Sigmoid colon (tissue), 7 donors: ENCODE results near the gene IGLON5. TPM values are rescaled to one million over a fixed set of nuclear protein-coding genes. Genes with fewer than 3 reads are reported as not detected.

ENCODE experiments used
- DNase-seq: peaks from one replicate; pipeline ENCODE4 v3.0.0-alpha.2; 2019
- H3K27ac ChIP-seq, 4 donors: fragments of 200-600 bp; sonication (generic); one replicate each; pipeline ENCODE4 v1.5.1; 2016 to 2019; ENCODE audit warnings: mild to moderate bottlenecking in 1 of 4
- H3K27me3 ChIP-seq, 3 donors: fragments of 200-600 bp; sonication (generic); one replicate each; pipeline ENCODE4 v1.5.1; 2019; ENCODE audit warnings: mild to moderate bottlenecking in 1 of 3
- H3K36me3 ChIP-seq, 4 donors: fragments of 200-600 bp; sonication (generic); one replicate each; pipeline ENCODE4 v1.5.1; 2016 to 2019
- H3K4me1 ChIP-seq, 4 donors: fragments of 200-600 bp; sonication (generic); one replicate each; pipeline ENCODE4 v1.5.1; 2017 to 2019
- H3K4me3 ChIP-seq, 4 donors: fragments of 200-600 bp; sonication (generic); one replicate each; pipeline ENCODE4 v1.5.1; 2017 to 2019; ENCODE audit warnings: mild to moderate bottlenecking in 2 of 4, moderate library complexity in 1 of 4
- H3K9me3 ChIP-seq, 4 donors: fragments of 200-600 bp in 3 of 4; sonication (generic) in 3 of 4; one replicate each; pipeline versions ENCODE4 v1.5.1 to v1.6.1; 2013 to 2019
- EP300 ChIP-seq, 4 donors: sonication (generic); formaldehyde crosslinking; IDR thresholded peaks; one replicate each; pipeline ENCODE4 v1.6.1; 2017; ENCODE audit warnings: antibody characterized with exemption in 4 of 4
- POLR2A ChIP-seq, 2 donors: fragments of 450-650 bp; IDR thresholded peaks; one replicate each; pipeline ENCODE4 v1.6.1; 2016; ENCODE audit warnings: antibody characterized with exemption in 2 of 2, mild to moderate bottlenecking in 2 of 2, moderate library complexity in 2 of 2
- POLR2AphosphoS5 ChIP-seq, 4 donors: sonication (generic); formaldehyde crosslinking; IDR thresholded peaks; one replicate each; pipeline ENCODE4 v1.6.1; 2017; ENCODE audit warnings: antibody characterized with exemption in 4 of 4
- WGBS, 2 donors: extraction: QIAGEN DNeasy Blood & Tissue Kit; methylation state at CpG; one replicate each; pipeline ENCODE4 v1.1.7; 2013; 5-methylcytosine and 5-hydroxymethylcytosine counted together
- intact Hi-C: fragments of 100-400 bp; cut with DNase I; formaldehyde crosslinking; loops from one replicate; pipeline ENCODE4 v1.15.1; 2023
- polyA plus RNA-seq, 3 donors: library from polyadenylated mRNA; stranded (reverse); fragments of 200-250 nt; gene quantifications; one replicate each; pipeline ENCODE4 v1.2.3, GENCODE V29; 2013
- total RNA-seq, 4 donors: library from RNA; depleted of rRNA; stranded (reverse); fragments of >200 nt; gene quantifications; one replicate each; pipeline ENCODE4 v1.1.0, GENCODE V29; 2016
- TF ChIP-seq, protein P1 (sequence below), 4 experiments: fragments of 450-650 bp in 3 of 4; fragments of 200-600 bp in 1 of 4; IDR thresholded peaks; one replicate each; pipeline ENCODE4 v1.5.1; 2016 to 2019; ENCODE audit warnings: antibody characterized with exemption in 4 of 4, mild to moderate bottlenecking in 3 of 4, moderate library complexity in 2 of 4
- donor health status: healthy with polysubstance abuse.
- donor health status: Bipolar disorder and iron deficiency.
- donor health status: healthy.

Gene IGLON5
- total and polyA plus RNA-seq, 7 donors: 0.26 to 1.4 TPM; not detected in 5

DNA sequence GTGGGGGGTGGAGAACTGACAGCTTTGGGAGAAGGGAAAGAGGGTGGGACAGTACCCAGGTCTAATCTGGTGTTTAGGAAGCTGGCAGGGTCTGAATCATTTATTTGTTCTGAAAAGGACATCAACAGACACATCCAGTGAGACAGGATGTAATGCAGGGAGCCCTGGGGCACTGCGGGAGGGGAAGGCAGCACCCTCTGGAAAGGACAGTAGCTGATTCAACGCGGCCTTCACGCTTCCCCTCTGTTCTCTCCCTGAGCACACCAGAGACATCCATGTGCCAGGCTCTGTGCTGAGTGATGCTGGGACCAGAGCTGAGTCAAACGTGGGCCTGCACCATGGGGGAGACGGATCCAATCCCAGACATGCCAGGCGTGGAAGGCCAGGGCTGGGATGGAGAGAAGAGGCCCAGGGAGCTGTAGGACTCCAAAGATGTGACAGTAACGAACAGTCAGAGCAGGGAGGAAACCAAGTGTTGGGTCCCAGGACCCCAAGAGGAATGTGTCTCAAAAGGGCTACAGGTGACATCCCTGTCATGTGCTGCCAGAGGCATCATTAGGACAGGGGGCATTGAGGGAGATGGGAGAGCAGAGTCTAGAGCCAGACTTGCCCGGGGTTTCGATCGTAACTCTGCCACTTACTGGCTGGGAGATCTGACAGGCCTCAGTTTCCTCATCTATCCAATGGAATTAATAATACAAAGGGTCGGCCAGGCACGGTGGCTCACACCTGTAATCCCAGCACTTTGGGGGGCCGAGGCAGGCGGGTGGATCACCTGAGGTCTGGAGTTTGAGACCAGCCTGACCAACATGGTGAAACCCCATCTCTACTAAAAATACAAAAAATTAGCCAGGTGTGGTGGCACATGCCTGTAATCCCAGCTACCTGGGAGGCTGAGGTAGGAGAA, 53.0 kb downstream of the IGLON5 start:
- intact Hi-C loops: loop anchor here (10.0 kb wide), 1 partner anchor 210 kb away; the partner anchor contains the start of gene ZNF175
- DNase-seq: no peak
- H3K9me3 ChIP-seq: no peaks in the 10 kb centered on the region
- peak overlapping the region; percentile 97 to 100 (median 98) for H3K27ac ChIP-seq
- no peaks in the 10 kb centered on the region for H3K36me3 ChIP-seq
- TF ChIP-seq POLR2A (IDR thresholded peaks at IDR 0.05): no peak
- TF ChIP-seq, protein P1, sequence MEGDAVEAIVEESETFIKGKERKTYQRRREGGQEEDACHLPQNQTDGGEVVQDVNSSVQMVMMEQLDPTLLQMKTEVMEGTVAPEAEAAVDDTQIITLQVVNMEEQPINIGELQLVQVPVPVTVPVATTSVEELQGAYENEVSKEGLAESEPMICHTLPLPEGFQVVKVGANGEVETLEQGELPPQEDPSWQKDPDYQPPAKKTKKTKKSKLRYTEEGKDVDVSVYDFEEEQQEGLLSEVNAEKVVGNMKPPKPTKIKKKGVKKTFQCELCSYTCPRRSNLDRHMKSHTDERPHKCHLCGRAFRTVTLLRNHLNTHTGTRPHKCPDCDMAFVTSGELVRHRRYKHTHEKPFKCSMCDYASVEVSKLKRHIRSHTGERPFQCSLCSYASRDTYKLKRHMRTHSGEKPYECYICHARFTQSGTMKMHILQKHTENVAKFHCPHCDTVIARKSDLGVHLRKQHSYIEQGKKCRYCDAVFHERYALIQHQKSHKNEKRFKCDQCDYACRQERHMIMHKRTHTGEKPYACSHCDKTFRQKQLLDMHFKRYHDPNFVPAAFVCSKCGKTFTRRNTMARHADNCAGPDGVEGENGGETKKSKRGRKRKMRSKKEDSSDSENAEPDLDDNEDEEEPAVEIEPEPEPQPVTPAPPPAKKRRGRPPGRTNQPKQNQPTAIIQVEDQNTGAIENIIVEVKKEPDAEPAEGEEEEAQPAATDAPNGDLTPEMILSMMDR (IDR thresholded peaks at IDR 0.05): no peak
- H3K4me3 ChIP-seq: peak overlapping the region in 1 of 4 donors; percentile 64
- no peaks in the 10 kb centered on the region for H3K27me3 ChIP-seq
- 85 to 86% methylated on average over 15 of the region's 15 CpGs for whole genome bisulfite sequencing, 2 donors
- peaks cover 0 to 54% (median 27%) of the 10 kb centered on the region in 4 donors for H3K4me1 ChIP-seq

DNA sequence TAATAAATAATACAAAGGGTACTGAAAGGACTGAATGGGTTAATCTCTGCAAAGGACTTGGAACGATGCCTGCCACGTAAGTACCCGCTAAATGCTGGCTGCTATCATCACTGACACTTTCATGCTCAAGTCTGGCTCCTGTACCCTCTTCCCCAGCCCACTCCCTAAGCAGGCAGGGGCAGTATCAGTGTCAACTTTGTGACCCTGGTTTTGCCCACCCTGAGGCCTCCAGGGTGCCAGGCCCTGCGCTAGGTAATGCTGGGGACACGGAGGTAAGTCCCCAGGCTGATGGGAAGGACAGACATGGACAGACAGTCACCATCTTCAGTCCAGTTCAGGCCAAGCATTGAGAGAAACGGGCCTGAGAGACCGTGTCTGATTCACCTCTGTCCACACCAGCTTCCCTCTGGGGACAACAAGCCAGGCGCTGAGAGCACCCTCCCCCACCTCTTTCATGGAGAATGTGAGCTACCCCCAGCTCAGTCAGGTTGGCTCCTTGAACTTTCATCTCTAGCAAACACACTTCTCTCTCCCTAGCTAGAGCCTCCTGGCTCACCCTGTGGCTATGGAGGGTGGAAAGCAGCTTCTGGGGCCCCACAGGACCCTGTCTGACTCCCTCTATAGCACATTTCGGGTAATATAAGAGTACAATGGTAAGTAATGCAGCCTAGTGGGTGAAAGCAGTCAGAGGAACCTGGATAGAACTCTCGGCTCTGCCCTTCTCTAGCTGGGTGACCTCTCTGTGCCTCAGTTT, 53.9 kb downstream of the IGLON5 start:
- Histone ChIP-seq H3K9me3 (no peaks in the 10 kb centered on the region), H3K27me3 (no peaks in the 10 kb centered on the region), H3K27ac (peak overlapping the region; percentile 97 to 100 (median 98)), H3K36me3 (no peaks in the 10 kb centered on the region), H3K4me1 (peaks cover 0 to 54% (median 27%) of the 10 kb centered on the region in 4 donors), H3K4me3 (peak overlapping the region; percentile 64 to 93 (median 74))
- TF ChIP-seq EP300 (IDR thresholded peaks at IDR 0.05) (no peak), POLR2AphosphoS5 (IDR thresholded peaks at IDR 0.05) (no peak)
- DNase-seq: peak; percentile 73
- WGBS, 2 donors: 8 to 29% methylated on average over 10 of the region's 10 CpGs
- intact Hi-C loops: loop anchor here (10.0 kb wide), 1 partner anchor 209 kb away; the partner anchor contains the start of gene ZNF175

DNA sequence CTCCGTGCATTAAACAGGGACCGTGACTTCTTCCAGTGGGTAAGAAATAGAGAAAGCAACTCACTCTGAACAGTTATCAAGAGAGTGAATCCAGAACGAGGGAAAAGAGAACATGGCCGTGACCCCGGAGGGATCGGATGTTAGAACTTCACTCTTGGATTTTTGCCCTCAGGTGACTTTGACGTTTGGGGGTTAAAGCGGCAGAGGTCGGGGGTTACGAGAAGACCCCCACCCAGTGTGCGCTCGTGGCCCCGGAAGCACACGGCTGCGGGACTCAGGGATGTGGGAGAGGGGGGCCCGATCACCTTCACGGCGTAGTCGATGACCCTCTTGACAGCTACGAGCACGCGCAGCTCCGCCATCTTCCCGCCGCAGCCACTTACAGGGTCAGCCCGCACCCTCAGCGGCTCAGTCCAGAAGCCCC, 54.5 kb downstream of the IGLON5 start, which contains the start of gene ETFB:
TSS of gene ETFB (minus strand) at position 424 of the 424 bp plus-strand sequence. CDS start at position 362, 62 bp downstream.
- H3K36me3 ChIP-seq: no peaks in the 10 kb centered on the region
- TF ChIP-seq POLR2AphosphoS5 (IDR thresholded peaks at IDR 0.05) (peak in 2 of 4 donors; percentile 80 to 91), EP300 (IDR thresholded peaks at IDR 0.05) (no peak)
- H3K4me1 ChIP-seq: peaks cover 0 to 54% (median 27%) of the 10 kb centered on the region in 4 donors
- no peak for DNase-seq
- peak within 1 kb of the TSS; percentile 97 to 100 (median 98) for H3K27ac ChIP-seq
- no peaks in the 10 kb centered on the region for H3K9me3 ChIP-seq
- H3K27me3 ChIP-seq: no peaks in the 10 kb centered on the region
- 0% methylated on average over 27 of the region's 27 CpGs for WGBS, 2 donors
- intact Hi-C loops: loop anchor here (1.0 to 10.0 kb wide), 2 partner anchors 26 to 209 kb away; partner anchors contain the start of gene ZNF175
- H3K4me3 ChIP-seq: peak within 1 kb of the TSS; percentile 64 to 93 (median 74)

DNA sequence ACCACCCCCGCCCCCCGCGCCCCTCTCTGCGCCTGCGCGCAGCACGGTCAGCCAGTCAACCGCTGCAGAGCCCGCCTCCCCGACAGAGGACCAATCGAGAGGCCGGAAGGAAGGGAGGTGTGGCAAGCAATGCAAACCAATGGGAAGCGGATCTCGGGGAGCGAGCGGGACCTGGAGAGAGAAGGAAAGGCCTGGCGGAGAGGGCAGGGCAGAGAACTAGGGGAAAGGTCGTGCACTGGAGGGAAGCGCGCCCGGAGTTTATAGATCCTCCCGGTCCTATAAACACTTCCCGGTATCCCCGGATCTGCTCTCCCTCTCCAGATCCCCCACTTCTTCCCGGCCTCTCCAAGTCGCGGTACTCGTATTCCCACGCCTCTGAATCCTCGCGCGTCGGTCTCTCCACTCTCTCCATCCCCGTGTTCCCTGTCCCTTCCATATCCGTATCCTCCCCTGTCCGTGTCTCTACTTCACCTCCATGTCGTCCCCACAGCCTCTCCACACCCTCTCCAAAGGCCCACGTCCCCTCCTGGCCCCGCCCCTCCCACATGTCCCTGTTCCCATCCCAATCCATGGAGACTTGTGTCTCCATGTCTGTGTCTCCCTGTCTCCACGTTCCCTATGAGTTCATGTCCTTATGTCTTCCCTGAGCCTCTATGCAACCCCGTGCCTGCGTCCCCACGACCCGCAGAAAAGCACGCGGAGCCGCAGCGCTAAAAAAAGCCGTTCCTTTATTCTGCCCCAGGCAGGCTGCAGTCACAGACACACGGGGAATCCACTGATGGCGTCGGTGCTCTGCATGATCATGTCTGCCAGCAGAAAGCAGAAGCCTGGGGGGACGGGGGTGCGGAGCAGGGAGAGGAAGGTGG, 55.2 kb downstream of the IGLON5 start:
- Histone ChIP-seq H3K9me3 (no peaks in the 10 kb centered on the region), H3K4me3 (peak overlapping the region; percentile 64 to 93 (median 74)), H3K4me1 (peaks cover 0 to 54% (median 27%) of the 10 kb centered on the region in 4 donors), H3K27me3 (no peaks in the 10 kb centered on the region), H3K27ac (peak overlapping the region; percentile 97 to 100 (median 98)), H3K36me3 (no peaks in the 10 kb centered on the region)
- DNase-seq: peak; percentile 100
- TF ChIP-seq POLR2A (IDR thresholded peaks at IDR 0.05) (peak; percentile 52 to 64), POLR2AphosphoS5 (IDR thresholded peaks at IDR 0.05) (peak; percentile 85 to 99 (median 96))
- TF ChIP-seq, protein P1 (IDR thresholded peaks at IDR 0.05): no peak
- 0 to 1% methylated on average over 54 of the region's 54 CpGs for WGBS, 2 donors
- intact Hi-C loops: loop anchor here (1.0 to 10.0 kb wide), 3 partner anchors 26 to 323 kb away; partner anchors contain the start of gene ZNF175

DNA sequence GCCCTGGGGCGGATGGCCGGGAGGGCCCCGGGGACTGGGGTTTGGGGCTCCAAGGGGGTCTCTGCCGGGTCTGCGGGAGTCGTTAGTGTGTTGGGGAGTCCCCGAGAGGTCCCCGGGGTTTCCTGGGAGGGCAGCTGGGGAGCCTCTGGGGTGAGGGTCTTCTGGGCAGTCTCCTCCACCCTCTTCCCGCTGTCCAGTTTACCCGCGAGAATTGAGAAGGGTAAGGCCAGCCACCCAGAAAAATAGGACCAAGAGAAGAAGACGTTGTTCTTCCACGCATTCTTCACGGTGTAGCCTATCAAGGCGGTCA, 55.8 kb downstream of the IGLON5 start:
- TF ChIP-seq POLR2AphosphoS5 (IDR thresholded peaks at IDR 0.05): peak; percentile 95 to 99 (median 99)
- peak; percentile 82 to 89 for TF ChIP-seq POLR2A (IDR thresholded peaks at IDR 0.05)
- TF ChIP-seq EP300 (IDR thresholded peaks at IDR 0.05): peak in 1 of 4 donors; percentile 11
- TF ChIP-seq, protein P1 (IDR thresholded peaks at IDR 0.05): no peak
- no peak for DNase-seq
- H3K27ac ChIP-seq: peak overlapping the region; percentile 97 to 100 (median 98)
- 0 to 1% methylated on average over 15 of the region's 15 CpGs for WGBS, 2 donors
- no peaks in the 10 kb centered on the region for H3K27me3 ChIP-seq
- intact Hi-C loops: loop anchor here (1.0 to 10.0 kb wide), 2 partner anchors 208 to 322 kb away; partner anchors contain the start of gene ZNF175
- H3K9me3 ChIP-seq: no peaks in the 10 kb centered on the region
- H3K36me3 ChIP-seq: no peaks in the 10 kb centered on the region
- peak overlapping the region; percentile 64 to 93 (median 74) for H3K4me3 ChIP-seq
- peaks cover 0 to 51% (median 27%) of the 10 kb centered on the region in 4 donors for H3K4me1 ChIP-seq
